Urinary bladder (tissue), 4 donors: ENCODE measurements around the gene CCAR1. TPM values are rescaled to one million over a fixed set of nuclear protein-coding genes. Genes with fewer than 3 reads are reported as not detected.
"Not testable (repeated sequence)": the region's sequence is repeated elsewhere in the genome, so short reads cannot be mapped to it uniquely, and the experiment has no call there.

Experiments used
- DNase-seq: peaks from one replicate; pipeline ENCODE4 v3.0.0-alpha.2; 2015; ENCODE audit errors: extremely low spot score
- H3K27ac ChIP-seq: one replicate; pipeline ENCODE4 v1.5.1; 2013; ENCODE audit warnings: low read depth, mild to moderate bottlenecking, moderate library complexity
- H3K36me3 ChIP-seq: one replicate; pipeline ENCODE4 v1.6.1; 2013; ENCODE audit warnings: mild to moderate bottlenecking, moderate library complexity; ENCODE audit not compliant: insufficient read depth
- H3K4me1 ChIP-seq: one replicate; pipeline ENCODE4 v1.6.1; 2013; ENCODE audit warnings: mild to moderate bottlenecking, moderate library complexity; ENCODE audit not compliant: insufficient read depth
- H3K4me3 ChIP-seq: one replicate; pipeline ENCODE4 v1.5.1; 2013; ENCODE audit warnings: low read depth, low read length
- whole genome bisulfite sequencing: extraction: QIAGEN DNeasy Blood & Tissue Kit; methylation state at CpG from one replicate; pipeline ENCODE4 v1.1.7; 2013; 5-methylcytosine and 5-hydroxymethylcytosine counted together
- polyA plus RNA-seq: library from polyadenylated mRNA; stranded (reverse); fragments of 200-250 nt; gene quantifications from one replicate; pipeline ENCODE4 v1.2.3, GENCODE V29; 2013
- total RNA-seq: library from RNA; depleted of rRNA; stranded (reverse); fragments of >200 nt; gene quantifications from one replicate; pipeline ENCODE4 v1.2.3, GENCODE V29; 2014
- donor health status: healthy with polysubstance abuse.
- donor health status: healthy.

The CCAR1 gene
- total and polyA plus RNA-seq, 2 donors: 21.7 to 57.1 TPM

DNA sequence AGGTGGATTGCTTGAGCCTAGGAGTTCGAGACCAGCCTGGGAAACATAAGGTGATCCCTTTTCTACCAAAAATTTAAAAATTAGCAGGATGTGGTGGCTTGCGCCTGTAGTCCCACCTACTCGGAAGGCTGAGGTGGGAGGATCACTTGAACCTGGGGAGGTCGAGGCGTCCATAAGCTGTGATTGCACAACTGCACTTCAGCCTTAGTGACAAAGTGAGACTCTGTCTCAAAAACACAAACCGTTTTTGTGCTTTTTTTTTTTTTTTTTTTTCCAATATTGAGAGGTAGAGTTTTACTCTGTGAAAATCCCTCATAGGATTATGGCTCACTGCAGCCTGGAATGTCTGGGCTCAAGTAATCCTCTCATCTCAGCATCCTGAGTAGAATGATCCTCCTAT, 14.1 kb downstream of the CCAR1 start:
- 87% methylated on average over 6 of the region's 6 CpGs for WGBS
- peaks cover 16% of the 10 kb centered on the region for H3K36me3 ChIP-seq
- H3K27ac ChIP-seq: no peak overlapping the region
- no peak for DNase-seq
- no peak overlapping the region for H3K4me3 ChIP-seq
- no peaks in the 10 kb centered on the region for H3K4me1 ChIP-seq

DNA sequence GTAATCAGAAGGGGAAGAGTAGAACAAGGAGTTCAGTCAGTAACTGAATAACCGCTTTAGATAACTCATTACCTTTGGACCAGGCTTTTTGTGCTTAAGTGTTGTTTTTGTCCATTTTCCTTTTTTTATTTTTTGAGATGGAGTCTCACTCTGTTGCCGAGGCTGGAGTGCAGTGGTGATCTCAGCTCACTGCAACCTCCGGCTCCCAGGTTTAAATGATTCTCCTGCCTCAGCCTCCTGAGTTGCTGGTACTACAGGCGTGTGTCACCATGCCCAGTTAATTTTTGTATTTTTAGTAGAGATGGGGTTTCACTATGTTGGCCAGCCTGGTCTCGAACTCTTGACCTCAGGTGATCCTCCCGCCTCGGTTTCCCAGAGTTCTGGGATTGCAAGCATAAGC, 14.7 kb downstream of the CCAR1 start:
- H3K4me3 ChIP-seq, H3K27ac ChIP-seq, DNase-seq, H3K4me1 ChIP-seq: not testable (repeated sequence)
- peaks cover 15% of the 10 kb centered on the region for H3K36me3 ChIP-seq
- 83% methylated on average over 7 of the region's 7 CpGs for WGBS

DNA sequence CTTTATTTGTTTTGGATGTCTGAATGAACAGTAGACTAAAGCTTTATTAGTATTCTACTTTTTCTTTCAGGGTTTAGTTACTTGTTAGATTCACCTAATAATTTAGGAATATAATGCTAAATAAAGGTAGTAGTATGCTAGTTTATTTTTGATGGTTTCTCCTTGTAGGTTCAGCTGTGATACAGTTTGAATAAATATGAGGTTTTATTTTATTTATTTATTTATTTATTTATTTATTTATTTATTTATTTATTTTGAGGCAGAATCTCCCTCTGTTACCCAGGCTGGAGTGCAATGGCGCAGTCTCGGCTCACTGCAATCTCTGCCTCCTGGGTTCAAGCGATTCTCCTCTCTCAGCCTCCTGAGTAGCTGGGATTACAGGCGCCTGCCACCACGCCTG, 19.6 kb downstream of the CCAR1 start:
- not testable (repeated sequence) for H3K4me1 ChIP-seq, H3K4me3 ChIP-seq, H3K27ac ChIP-seq, DNase-seq
- 97% methylated on average over 5 of the region's 5 CpGs for WGBS
- H3K36me3 ChIP-seq: peaks cover 14% of the 10 kb centered on the region

DNA sequence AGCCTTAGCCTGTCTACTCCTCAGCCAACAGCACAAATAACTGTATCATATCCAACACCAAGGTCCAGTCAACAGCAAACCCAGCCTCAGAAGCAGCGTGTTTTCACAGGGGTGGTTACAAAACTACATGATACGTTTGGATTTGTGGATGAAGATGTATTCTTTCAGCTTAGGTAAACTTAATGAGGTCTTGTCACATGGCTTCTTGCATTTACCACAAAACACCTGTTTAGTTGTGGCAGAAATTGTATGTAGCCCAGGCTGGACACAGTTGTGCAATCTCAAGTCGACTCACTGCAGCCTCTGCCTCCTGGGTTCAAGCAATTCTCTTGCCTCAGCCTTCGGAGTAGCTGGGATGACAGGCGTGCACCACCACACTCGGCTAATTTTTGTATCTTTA, 21.4 kb downstream of the CCAR1 start:
- Histone ChIP-seq H3K36me3 (peaks cover 17% of the 10 kb centered on the region), H3K27ac (no peak overlapping the region), H3K4me1 (no peaks in the 10 kb centered on the region), H3K4me3 (no peak overlapping the region)
- 75% methylated on average over 6 of the region's 6 CpGs for WGBS
- DNase-seq: no peak

DNA sequence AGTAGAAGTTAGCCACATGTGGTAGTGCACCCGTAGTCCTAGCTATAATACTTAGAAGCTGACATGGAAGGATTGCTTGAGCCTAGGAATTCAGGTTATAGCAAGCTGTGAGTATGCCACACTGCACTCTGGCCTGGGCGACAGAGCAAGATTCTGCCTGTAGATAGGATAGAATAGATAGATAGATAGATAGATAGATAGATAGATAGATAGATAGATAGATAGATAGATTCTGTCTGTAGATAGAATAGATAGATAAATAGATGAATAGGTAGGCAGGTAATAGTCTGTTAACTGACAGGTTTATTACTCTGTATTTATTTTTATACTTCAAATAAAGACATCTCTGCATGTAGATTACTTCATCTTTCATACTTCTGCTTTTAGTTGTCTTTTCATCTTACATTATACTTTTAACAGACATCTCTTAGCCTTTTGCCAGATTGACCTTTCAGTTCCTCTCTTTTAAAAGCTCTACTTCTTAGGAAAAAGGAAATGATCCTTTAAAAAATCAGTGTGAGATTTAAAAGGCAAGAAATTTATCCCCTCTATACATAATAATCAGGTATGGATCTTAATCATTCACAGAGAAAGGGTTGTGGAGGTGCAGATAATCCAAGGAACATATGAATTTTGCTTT, 31.8 kb downstream of the CCAR1 start:
- Histone ChIP-seq H3K27ac (no peak overlapping the region), H3K4me3 (no peak overlapping the region), H3K4me1 (no peaks in the 10 kb centered on the region), H3K36me3 (peaks cover 16% of the 10 kb centered on the region)
- 84% methylated on average over 2 of the region's 2 CpGs for WGBS
- no peak for DNase-seq

DNA sequence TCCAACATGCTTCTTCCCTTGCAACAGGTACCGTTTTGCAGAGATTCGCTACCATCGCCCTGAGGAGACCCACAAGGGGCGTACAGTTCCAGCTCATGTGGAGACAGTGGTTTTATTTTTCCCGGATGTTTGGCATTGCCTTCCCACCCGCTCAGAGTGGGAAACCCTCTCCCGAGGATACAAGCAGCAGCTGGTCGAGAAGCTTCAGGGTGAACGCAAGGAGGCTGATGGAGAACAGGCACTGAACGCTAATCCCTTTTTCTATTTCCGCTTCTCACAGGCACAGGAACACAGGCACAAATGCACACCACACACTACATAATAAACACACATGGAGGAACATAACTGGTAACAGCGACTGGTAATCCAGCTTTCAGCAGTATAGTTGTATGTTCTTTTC, 35.2 kb downstream of the CCAR1 start:
- 87% methylated on average over 12 of the region's 12 CpGs for WGBS
- DNase-seq: no peak
- Histone ChIP-seq H3K36me3 (peaks cover 14% of the 10 kb centered on the region), H3K4me1 (no peaks in the 10 kb centered on the region), H3K4me3 (no peak overlapping the region), H3K27ac (no peak overlapping the region)

DNA sequence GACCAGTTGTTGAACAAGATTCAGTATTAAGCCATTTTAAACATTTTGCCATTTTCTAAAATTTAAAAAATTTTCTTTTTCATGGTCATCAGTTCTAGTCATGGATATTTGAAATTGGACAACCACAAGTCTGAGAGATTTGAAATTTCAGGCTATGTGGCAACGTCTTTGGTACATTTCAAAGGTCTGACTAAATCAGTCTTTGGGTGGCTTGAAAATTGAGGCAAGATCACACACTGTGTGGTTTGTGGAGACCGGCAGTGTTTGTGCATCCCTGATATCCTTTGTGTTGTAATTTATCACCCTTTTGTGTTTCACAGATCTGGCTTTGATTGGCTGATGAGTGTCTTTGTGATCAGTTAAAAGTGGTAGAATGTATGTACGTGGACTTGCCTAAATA, 35.7 kb downstream of the CCAR1 start:
- peaks cover 14% of the 10 kb centered on the region for H3K36me3 ChIP-seq

DNA sequence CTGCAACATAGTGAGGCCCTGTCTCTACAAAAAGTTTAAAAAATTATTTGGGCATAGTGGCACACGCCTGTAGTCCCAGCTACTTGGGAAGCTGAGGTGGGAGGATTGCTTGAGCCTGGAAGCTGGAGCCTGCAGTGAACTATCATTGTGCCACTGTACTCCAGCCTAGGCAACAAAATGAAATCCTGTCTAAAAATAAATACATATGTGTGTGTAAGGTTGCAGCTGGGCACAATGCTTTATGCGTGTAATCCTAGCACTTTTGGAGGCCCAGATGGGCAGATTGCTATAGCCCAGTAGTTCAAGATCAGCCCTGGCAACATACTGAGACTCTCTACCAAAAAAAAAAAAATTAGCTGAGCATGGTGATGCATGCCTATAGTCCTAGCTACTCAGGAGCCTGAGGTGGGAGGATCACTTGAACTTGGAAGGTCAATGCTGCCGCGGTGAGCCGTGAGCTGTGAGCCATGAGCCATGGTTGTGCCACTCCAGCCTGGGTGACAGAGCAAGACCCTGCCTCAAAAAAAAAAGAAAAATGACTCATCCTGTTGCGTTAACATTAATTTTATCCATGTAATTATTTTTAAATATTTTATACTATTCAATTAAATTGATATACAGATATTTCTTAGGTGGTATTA, 38.3 kb downstream of the CCAR1 start:
- no peak for DNase-seq
- Histone ChIP-seq H3K36me3 (peaks cover 12% of the 10 kb centered on the region), H3K27ac (no peak overlapping the region), H3K4me3 (no peak overlapping the region), H3K4me1 (no peaks in the 10 kb centered on the region)
- 97% methylated on average over 6 of the region's 6 CpGs for WGBS

More for the DNA sequence above, 35.7 kb downstream of the CCAR1 start:
- Histone ChIP-seq H3K4me1 (no peaks in the 10 kb centered on the region), H3K4me3 (no peak overlapping the region), H3K27ac (no peak overlapping the region)
- DNase-seq: no peak
- whole genome bisulfite sequencing: 86% methylated on average over 3 of the region's 3 CpGs

DNA sequence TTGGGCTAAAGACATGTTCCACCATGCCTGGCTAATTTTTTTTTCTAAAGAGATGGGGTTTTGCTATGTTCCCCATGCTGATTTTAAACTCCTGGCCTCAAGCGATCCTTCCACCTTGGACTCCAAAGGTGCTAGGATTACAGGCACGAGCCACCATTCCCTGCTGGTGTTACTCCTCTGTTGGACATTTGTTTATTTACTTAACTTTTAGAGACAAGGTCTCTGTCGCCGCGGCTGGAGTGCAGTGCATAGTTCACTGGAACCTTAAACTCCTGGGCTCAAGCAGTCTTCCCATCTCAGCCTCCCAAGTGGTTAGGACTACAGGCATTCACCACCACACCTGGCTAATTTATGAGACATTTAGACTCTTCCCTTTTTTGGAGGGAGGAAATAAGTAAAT, 38.9 kb downstream of the CCAR1 start:
- H3K4me3 ChIP-seq: no peak overlapping the region
- no peaks in the 10 kb centered on the region for H3K4me1 ChIP-seq
- H3K27ac ChIP-seq: no peak overlapping the region
- no peak for DNase-seq
- H3K36me3 ChIP-seq: peaks cover 12% of the 10 kb centered on the region
- WGBS: 75% methylated on average over 5 of the region's 5 CpGs

DNA sequence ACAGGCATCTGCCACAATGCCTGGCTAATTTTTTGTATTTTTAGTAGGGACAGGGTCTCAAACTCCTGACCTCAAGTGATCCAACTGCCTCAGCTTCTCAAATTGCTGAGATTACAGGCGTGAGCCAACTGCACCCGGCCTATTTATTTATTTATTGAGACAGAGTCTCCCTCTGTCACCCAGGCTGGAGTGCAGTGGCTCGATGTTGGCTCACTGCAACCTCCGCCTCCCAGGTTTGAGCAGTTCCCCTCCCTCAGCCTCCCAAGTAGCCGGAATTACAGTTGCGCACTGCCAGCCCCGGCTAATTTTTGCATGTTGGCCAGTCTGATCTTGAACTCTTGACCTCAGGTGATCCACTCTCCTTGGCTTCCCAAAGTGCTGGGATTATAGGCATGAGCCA, 46.4 kb downstream of the CCAR1 start:
- not testable (repeated sequence) for DNase-seq, H3K27ac ChIP-seq, H3K4me1 ChIP-seq, H3K4me3 ChIP-seq, H3K36me3 ChIP-seq
- 90% methylated on average over 7 of the region's 7 CpGs for WGBS

DNA sequence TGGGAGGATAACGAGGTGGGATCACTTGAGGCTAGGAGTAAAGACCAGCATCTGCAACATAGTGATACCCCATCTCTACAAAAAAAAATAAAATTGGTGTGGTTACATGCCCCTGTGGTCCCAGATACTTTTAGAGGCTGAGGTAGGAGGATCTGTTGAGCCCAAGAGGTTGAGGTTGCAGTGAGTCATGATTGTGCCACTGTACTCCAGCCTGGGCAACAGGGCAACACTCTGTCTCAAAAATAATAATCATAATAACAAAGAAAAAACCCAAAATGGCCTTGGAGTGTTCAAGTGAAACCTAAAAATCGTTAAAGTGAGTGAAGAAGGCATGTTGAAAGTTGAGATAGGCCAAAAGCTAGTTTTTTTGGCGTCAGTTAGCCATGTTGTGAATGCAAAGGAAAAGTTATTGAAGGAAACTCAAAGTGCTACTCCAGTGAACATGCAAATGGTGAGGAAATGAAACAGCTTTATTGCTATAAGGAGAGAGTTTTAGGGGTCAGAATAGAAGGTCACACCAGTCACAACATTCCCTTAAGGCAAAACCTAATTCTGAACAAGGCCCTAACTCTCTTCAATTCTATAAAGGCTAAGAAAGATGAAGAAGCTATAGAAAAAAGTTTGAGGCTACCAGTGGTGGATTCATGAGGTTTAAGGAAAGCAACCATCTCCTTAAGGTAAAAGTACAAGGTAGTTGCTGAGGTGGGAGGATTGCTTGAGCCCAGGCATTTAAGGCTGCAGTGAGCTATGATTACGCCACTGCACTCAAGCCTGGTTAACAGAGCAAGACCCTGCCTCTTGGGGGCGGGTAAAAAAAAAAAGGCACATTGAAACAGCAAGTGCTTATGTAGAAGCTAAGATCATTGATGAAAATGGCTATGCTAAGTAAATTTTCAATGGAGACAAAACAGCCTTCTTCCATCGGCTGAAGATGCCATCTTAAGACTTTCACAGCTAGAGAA, 60.9 kb downstream of the CCAR1 start:
- peaks cover 9% of the 10 kb centered on the region for H3K36me3 ChIP-seq
- DNase-seq: no peak
- no peaks in the 10 kb centered on the region for H3K4me1 ChIP-seq
- H3K4me3 ChIP-seq: no peak overlapping the region
- WGBS: 94% methylated on average over 6 of the region's 6 CpGs
- H3K27ac ChIP-seq: no peak overlapping the region

DNA sequence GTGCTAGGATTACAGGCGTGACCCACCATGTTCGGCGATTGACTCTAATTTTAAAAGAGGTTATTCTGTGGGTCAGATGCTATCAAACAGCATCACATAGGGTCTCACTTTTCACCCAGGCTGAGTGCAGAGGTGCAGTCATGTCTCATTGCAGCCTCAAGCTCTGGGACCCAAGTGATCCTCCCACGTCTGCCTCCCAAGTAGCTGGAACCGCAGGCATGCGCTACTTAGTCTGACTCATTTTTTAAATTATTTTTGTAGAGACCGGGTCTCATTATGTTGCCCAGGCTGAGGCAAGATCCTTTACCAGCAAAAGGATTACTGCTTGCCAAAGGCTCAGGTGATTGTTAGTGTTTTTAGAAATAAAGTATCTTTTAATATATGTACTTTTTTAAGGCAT, 63.4 kb downstream of the CCAR1 start:
- Histone ChIP-seq H3K27ac (no peak overlapping the region), H3K4me3 (no peak overlapping the region), H3K36me3 (peaks cover 8% of the 10 kb centered on the region), H3K4me1 (no peaks in the 10 kb centered on the region)
- 91% methylated on average over 7 of the region's 7 CpGs for WGBS
- no peak for DNase-seq

DNA sequence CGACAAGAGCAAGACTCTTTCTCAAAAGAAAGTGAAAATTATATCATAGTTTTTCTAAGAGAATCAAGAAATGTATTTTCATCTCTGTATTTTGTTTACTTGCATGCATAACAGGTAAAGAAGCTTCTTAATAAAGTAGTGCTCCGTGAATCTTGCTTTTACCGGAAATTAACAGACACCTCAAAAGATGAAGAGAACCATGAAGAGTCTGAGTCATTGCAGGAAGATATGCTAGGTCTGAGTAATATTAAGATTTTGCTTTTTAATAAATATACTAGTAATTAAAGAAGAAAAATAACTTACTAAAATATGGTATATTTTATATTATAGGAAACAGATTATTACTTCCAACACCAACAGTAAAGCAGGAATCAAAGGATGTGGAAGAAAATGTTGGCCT, 66.8 kb downstream of the CCAR1 start:
- Histone ChIP-seq H3K4me3 (no peak overlapping the region), H3K36me3 (peaks cover 7% of the 10 kb centered on the region), H3K27ac (no peak overlapping the region), H3K4me1 (no peaks in the 10 kb centered on the region)
- no peak for DNase-seq
- 94% methylated on average over 3 of the region's 3 CpGs for WGBS

DNA sequence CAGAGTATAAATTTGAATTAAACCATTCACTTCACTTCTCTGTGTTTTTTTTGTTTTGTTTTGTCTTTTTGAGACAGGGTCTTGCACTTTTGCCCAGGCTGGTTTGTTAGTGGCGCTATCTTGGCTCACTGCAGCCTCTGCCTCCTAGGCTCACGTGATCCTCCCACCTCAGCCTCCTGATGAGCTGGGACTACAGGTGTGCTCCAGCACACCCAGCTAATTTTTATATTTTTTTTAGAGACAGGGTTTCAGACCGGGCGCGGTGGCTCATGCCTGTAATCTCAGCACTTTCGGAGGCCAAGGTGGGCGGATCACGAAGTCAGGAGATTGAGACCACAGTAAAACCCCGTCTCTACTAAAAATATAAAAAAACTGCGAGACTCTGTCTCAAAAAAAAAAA, 69.4 kb downstream of the CCAR1 start:
- no peak for DNase-seq
- H3K4me3 ChIP-seq: no peak overlapping the region
- H3K27ac ChIP-seq: no peak overlapping the region
- H3K4me1 ChIP-seq: no peaks in the 10 kb centered on the region
- 96% methylated on average over 10 of the region's 10 CpGs for WGBS
- H3K36me3 ChIP-seq: peaks cover 5% of the 10 kb centered on the region
